HK-2 (cell line): Measurements from ENCODE around the gene RAB8B.
"Not testable (repeated sequence)": the region's sequence is repeated elsewhere in the genome, so short reads cannot be mapped to it uniquely, and the experiment has no call there.

Experiments used
- DNase-seq: peaks from one replicate; pipeline ENCODE4 v3.0.0-alpha.2; 2018; ENCODE audit not compliant: unreplicated experiment

Gene RAB8B

DNA sequence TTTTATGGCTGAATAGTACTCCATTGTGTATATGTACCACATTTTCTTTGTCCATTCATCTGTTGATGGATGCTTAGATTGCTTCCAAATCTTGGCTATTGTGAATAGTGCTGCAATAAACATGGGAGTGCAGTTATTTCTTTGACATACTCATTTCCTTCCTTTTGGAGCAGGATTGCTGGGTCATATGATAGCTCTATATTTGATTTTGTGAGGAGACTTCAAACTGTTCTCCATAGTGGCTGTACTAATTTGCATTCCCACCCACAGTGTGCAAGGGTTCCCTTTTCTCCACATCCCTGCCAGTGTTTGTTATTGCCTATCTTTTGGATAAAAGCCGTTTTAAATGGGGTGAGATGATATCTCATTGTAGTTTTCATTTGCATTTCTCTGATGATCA lies 47.7 kb downstream of the RAB8B start:
- DNase-seq, result not testable (repeated sequence)

DNA sequence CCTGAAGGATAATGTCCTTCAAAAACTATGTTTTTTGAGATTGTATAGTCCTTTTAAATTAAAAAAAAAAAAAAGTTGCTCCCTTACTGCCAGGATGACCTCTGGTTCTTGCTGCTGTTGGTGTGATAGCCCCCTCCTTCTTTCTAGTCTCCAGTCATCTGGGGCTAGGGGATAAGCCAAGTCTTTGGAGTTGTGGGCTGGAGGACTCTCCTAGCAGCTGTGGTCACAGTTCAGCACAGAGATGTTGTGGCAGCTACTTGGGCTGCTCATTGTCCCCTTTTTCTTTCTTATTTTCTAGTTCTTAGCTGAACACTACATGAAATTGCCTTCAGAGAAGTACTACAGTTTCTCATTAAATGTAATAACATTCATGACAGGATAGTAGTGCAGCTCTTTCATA lies 48.8 kb downstream of the RAB8B start:
- no peak for DNase-seq

DNA sequence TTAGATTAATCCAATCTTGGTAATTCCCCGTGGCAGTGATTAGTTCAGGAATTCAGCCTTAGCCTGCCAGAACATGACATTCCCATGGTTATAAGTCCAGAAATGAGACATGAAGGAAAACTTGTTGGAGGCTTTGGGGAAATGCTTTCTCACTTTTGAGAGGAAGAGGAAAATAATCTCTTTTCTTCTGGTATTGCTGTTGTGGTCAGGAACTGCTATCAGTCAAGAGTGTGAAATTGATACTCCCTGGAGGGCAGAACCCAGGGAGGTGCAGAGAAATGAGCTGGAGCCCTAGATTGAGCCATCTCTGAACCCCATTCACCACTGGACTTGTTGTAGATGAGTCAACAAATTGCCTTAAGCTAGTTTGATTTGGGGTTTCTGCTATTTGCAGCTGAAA lies 49.4 kb downstream of the RAB8B start:
- DNase-seq, result no peak

DNA sequence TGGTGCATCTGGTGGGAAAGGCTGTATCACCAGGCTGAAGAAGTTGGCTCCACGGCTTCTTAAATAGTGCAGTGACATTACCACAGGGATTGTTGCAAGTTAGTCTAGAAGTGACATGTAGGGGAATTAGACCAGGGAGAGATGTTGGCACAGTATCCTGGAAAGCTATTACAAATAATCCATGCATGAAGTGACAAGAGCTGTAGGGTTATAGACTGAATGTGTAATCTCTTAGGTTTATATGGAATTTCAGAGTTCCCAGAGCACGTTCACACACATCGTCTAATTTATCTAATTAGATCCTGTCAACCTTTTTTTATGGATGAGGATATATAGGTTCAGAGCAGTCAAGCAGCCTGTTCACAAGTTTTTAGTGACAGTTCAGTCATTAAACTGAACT lies 50.7 kb downstream of the RAB8B start:
- DNase-seq, result no peak

DNA sequence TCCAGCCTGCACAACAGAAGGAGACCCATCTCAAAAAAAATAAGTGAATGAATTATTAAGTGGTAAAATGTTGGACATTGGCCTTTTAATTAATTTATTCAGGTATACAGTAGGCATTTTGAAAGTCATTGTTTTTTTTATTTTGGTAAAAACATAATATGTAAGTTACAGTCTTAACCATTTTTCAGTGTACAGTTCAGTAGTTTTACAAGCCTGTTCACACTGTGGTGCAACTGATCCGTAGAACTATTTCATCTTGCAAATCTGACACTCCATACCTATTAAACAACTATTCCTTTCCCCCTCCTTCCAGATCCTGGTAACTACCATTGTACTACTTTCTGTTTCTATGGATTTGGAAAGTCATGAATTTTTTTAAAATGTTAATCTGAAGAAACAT lies 51.9 kb downstream of the RAB8B start:
- no peak for DNase-seq

DNA sequence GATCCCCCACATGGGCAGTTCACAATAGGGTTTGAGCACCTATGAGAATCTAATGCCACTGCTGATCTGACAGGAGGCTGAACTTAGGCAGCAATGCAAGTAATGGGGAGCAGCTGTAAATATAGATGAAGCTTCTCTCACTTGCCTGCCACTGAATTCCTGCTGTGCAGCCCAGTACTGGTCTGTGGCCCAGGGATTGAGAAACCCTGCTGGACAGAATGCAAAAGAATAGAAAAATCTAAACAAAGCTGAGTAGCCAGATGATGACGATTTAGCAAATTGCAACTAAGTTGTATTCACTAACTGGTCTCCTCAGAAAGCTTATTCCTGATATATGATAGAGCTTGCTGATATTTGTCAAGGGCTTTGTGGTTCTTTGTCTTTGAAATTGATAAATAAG lies 53.7 kb downstream of the RAB8B start:
- DNase-seq, result no peak

DNA sequence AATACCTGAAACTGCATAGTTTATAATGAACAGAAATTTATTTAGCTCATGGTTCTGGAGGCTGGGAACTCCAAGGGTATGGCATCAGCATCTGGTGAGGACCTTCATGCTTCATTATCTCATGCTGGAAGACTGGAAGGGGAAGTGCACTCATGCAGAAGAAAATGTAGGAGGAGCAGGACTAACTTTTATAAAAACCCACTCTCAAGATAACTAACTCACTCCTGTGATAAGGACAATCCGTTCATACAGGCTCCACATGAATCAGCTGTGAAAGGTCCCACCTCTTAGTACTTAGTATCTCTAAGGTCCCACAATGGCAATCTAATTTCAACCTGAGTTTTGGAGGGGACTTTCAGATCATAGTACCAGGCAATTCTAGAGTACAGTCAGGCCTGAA lies 54.4 kb downstream of the RAB8B start:
- no peak for DNase-seq

DNA sequence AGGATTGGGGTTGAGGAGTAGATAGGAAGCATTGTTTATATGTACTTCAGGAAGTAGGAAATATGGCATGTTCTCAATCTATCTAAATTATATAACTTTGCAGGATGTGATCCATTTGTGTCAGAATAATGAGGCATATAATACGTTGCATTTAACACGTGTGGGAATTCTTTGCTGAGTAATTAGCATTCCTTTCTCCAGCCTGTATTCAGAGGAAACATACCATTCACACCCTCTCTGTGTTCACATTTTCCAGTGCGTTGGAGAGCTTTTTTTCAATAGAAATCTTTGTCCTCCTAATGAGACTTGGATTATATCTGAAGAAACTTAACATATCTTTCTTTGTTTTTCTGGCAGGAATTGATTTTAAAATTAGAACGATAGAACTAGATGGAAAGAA lies 55.0 kb downstream of the RAB8B start:
- DNase-seq, result no peak

DNA sequence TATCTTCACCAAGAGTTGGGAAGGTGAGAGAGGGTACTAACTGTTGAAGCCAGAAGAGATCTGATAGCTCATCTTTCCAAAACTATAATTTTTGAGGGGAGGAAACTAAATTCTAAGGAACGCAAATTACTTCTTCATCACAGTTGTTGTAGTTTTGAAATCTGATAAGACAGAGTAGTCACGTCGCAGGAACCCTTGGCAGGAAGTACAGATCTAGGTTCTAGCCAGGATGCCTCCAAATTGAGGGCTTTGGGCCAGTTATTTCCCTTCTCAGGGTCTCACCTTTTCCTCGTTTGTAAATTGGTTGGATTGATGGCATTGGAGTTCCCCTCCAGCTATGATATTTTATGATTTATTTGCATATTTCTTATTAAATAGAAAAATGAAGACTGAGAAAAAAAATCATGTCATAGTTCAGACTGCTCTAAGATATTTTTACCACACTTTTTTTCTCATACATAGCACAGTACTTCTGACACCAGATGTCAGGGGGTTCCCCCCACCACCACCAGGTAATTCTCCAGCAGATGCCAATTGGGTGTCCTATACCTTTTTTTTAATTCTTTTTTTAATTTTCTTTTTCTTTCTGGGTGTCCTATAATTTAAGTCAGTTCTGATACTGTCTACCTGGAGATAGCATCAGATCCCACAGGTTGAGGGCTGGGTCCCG lies 55.7 kb downstream of the RAB8B start:
- no peak for DNase-seq

DNA sequence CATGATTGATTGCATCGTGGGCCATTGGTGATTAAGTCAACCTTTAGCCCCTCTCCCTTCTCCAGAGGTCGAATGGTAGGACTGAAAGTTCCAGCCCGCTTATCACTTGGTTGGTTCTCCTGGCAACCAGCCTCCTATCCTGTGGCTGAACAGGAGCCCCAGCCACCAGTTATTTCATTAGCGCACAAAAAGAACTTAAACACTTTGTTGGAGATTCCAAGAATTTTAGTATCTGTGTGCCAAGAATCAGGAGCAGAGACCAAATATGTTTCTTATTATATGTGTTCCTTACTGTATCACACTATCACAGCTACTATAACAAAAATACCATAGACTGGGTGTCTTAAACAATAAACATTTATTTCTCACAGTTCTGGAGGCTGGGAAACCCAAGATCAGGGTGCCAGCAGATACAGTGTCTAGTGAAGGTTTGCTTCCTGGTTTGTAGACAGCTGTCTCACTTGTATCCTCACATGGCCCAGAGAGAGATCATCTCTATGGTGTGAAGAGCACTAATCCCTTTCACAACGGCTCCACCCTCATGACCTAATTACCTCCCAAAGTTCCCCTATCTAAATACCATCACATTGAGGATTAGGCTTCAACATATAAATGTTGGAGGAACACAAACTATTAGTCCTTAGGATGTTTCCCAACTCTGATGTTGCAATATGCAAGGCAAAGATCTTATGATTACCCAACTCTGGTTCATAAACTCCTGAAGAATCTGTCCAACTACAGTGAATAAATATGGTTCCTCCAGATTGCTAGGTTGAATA lies 57.5 kb downstream of the RAB8B start:
- DNase-seq, result no peak

DNA sequence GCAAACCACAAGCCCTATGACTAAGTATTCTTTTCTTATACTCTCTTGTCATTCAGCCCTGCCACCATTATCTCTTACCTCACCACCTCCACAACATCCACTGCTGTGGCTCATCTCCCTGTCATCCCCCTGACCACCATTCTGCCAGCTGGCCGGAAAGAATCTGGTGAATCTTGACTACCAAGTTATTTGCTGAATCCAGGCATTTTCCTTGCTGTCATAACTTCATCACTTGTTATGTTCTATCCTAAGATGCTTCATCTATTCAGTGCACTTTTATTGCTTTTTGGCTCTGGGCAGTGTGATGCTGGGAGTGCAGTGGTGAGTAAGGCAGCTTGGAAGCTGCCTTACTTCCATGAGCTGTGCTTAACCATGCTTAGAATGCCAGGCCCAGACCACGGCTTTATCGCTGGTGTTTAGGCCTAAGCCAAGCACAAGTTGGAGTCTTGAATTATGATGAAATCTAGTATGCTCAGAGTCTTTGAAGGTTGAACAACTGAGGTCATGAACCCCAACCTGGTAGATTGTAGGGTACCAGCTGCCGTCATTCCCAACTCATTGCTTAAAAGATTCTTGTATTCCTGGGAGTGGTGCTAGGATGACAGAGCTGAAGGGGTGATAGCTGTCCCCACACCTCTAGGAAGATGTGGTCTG lies 61.0 kb downstream of the RAB8B start:
- peak; percentile 68 for DNase-seq

DNA sequence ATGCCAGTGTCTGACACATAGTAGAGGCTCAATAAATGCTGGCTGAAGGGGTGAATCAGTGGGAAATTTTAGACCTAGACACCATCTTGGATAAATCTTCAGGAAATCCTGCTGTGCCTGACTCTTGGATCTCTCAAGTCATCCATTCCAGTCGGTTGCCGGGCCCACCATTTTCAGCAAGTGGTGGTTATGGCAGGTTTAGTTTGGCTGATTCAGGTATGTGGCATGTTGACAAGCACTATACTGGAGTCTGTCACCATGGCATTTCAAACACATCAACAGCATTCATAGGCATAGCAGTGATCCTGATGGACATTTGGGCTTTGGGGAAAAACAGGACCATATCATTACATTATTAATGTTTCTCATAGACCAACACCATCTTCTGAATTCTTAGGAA lies 62.3 kb downstream of the RAB8B start:
- no peak for DNase-seq

DNA sequence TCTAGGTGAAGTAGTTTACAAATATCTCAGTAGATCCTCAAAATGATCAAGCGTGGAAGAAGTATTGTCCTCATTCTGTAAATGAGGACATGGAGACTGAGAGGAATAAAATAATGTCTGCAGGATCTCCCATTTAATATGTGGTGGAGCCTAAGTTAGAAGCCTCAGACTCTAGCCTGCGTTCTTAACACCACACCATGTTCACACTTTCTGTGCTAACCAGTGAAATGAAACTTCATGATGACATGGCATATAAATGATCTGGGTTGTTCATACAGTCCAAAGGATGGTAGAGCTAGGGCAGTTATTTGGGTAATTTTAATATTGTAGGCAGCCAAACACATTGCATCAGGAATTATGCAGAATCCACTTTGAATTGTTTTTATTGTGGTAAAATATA lies 62.9 kb downstream of the RAB8B start:
- no peak for DNase-seq

DNA sequence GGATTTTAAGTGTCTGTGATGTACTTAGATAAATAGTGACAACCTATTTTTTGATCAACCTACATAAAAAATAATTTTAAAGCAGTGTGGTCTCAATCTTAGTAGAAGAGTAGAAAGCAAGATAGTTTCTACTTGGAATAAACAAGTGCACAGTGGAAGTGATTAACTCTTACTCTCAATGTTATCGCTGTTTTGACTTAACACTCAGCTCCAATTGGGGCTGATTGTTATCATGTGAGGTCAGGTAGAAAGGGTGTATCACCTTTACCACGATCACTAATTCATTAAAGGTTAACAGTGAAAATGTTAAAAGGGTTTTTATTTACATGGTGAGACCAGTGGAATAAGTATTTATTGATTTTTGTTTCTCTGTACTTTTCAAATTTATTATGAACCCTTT lies 65.6 kb downstream of the RAB8B start:
- no peak for DNase-seq

DNA sequence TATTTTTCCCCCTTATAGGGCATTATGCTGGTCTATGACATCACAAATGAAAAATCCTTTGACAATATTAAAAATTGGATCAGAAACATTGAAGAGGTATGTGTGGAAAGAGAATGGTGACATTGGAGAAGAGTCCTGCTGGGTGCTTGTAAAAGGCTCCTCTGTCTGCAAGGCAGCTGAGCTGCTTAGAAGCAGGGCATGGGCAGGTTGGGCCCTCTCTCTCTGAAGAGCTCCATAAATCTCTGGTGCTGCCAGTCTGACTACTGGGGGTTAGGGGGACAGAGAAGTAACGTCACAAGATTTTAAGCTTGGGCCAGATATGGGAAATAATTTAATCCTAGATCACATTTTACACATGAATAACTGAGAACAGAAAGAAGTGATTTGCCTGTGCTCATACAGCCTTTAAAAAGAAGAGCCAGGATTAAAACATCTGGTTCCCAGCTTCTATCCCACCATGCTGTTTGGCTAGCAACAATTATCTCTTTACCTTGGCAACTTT lies 66.1 kb downstream of the RAB8B start:
- no peak for DNase-seq

DNA sequence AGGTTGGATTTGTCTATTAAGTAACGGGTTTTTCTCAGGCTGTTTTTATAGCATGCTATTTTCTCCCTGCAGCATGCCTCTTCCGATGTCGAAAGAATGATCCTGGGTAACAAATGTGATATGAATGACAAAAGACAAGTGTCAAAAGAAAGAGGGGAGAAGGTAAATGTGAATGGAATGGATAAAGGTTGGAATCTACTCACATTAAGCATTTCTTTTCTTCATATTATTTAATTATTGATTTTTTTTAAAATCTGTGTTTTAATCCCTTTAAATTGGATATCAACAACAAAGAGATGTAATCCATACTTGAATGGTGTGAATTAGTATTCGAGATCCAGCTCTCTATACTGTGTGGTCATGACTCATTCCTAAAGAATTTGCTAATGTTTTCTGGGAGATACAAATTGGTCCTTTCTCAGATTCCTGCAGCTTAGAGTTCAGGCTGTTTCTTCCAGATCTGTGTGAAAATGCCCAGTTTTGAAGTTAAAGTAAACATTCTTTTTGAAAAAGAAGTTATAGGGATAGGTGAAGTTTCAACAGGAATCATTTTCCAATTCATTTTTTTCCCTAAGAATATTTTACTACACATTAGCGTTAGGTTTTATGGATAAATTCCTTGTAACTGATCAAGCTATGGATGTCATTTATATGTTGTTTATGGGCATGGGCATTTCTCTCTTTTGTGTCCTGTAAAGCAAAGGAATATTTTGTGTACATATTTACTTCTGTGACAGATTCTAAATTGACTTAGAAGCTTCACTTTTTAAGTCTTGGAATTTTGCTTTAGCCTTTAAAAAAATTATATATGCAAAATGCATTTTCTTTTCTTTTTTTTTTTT lies 67.2 kb downstream of the RAB8B start:
- no peak for DNase-seq

DNA sequence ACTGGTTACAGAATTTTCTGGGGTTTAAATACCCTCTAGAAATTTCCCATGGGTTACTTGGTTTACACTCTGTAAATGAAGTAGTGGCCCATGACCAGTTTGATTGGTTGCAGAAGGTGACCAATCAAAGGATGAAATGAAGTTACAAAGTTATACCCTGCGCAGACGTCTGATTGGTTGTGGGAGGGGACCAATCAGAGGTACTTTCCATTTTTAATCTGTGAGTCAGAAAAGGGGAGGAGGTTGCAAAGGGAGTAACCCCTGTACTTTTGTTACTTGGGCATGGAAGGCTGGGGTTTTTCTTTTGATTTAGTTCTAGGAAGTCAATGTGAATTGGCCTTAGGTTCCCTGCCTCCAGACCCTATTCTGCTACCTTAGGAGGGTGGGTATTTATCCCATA lies 69.3 kb downstream of the RAB8B start:
- DNase-seq, result no peak

DNA sequence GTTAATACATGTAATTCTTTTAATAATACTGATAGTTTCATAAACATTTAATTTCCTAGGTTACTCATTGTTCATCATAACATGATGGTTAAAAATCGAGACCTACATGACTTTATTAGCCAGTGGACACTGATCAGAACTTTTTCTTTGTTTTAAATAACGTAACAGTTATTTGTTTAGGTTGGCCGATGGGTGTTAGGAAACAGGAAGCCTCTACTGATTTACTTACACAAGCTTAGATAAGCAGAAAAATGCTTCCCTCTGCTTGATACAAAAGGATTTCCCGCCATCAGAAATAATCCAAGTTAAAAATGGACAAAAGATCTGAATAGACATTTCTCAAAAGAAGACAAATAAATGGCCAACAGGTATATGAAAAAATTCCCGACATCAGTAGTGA lies 71.4 kb downstream of the RAB8B start:
- no peak for DNase-seq

DNA sequence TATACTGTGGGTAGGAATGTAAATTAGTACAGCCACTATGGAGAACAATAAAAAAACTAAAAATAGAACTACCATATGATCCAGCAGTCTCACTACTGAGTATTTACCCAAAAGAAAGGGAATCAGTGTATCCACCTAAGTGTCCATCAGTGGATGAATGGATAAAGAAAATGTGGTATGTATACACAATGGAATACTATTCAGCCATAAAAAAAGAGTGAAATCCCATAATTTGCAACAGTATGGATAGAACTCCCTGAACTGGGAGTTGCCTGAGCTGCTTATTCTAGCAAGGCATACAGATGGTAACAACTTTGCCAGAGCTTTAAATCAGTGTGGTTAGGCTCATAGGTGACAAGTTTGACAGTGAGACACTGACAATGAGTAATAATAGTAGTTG lies 71.9 kb downstream of the RAB8B start:
- no peak for DNase-seq

DNA sequence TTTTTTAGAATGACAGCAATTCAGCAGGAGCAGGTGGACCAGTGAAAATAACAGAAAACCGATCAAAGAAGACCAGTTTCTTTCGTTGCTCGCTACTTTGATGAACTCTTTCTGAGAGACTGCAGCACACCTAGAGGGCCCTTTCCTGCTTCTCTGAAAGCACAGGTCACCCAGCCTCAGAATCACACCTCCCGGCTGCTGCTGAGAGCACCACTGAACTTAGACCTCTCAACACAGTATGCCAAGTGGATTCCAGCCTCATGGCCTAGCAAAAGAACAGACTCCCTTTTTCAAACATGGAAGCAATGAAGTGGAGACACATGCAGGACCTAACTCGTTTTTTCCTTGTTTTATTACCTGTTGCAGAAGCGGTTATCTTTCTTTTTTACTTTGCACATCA lies 74.1 kb downstream of the RAB8B start:
- no peak for DNase-seq

DNA sequence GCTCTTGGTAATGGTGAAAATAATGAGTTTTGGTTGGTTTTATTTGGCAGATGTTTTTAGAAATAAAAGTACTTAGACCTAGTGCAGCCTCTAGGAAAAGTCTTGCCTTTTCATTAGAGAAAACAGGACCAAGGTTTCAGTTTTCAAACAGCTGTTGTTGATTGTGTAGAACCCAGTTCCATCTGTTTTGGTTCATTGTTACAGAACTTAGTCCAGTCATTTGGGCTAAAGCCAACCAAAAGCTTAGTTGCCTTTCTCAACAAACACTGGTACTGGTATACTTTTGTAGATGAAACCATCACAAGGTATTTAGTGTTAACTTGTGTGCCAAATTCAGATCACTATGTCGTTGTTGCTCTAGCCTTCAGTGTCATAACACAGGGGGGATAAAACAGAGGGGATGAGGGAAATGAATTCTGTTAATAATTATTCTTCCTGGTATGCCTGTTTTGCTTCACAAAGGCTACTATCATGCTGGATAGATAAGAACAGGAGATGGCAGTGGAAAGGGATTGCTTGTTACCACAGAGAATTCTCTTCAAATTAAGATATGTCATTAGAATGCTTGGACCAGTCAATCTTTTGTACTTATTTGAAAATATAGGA lies 75.4 kb downstream of the RAB8B start:
- no peak for DNase-seq

DNA sequence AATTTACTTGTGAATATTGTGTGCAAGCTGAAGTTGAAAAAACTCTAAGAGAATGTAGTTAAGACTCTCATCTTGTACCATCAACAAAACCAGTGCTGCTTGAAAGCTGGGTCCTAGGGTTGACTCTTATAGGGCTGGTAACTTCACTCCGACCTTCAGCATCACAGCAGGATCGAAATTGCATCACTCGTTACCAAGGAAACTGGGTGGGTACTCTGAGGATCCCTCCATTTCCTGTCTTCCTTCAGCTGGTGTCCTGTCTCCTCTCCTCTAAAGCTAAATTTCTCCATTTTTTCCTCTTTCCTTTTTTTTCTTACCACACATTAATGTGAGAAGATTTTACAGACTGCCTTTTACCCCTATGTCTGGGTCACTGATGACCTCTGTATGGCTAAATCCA lies 85.0 kb downstream of the RAB8B start:
- no peak for DNase-seq
